ENCODE measurements around the gene RUFY3. TPM values are rescaled to one million over a fixed set of nuclear protein-coding genes. Genes with fewer than 3 reads are reported as not detected.

The RUFY3 gene
- total and polyA plus RNA-seq, 2 of the 13 experiments (the other 11 are each of a cell fraction or from before 2014, with no cell fraction given) = 17.9 to 25.3 TPM

DNA sequence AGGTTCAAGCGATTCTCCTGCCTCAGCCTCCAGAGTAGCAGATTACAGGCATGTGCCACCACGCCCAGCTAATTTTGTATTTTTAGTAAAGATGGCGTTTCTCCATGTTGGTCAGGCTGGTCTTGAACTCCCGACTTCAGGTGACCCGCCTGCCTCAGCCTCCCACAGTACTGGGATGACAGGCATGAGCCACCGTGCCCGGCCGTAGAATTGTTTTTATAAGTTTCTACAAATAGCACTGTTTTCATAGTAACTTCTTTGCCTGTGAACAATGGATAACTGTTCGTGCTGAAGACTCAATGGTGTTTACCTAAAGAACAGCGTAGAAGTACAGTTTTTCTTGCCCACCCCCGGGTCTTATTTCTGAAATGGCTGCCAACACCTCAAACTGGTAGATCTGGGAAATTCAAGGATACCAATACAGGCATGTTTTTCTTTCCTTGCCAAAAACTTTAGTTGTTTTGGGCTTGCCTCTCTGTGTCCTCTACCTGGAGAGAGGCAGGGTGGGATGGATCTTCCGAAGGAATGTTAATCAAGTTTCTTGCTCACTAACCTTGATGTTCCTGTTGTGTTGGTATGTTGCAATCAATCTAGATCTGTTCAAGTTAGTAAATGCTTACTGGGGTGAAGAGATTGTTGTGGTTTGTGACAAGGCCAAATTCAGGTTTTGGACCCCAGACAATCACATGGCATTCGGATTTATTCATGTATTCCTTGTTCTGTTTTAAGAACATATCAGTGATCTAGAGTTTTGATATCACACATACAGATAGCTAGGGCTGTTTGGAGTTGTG is 2.8 kb upstream of the RUFY3 start:
- TF ChIP-seq CEBPB (IDR thresholded peaks at IDR 0.05; ENCODE audit: borderline replicate concordance, low read depth, low read length) (peak; percentile 71), NCOA5 (CRISPR knock-in tag; IDR thresholded peaks at IDR 0.05) (no peak)
- ChIA-PET CTCF (ENCODE audit: low intra/inter-chr PET ratio, low total read pairs) (no interaction called here), POLR2A (interaction anchor here (1.2 kb wide), 1 partner anchor 12 kb away, joined by 3 read pairs; no protein-coding TSS in a partner anchor)
- intact Hi-C loops (cut with micrococcal nuclease; ENCODE audit: unreplicated experiment) = no loop called here
- Histone ChIP-seq H3K4me1 (ENCODE audit: insufficient read depth, low read length) (peaks cover 37% of the 10 kb centered on the region), H3K36me3 (replicated peaks in 1 of 2; ENCODE audit: control insufficient read depth in 1 of 2, insufficient read depth in 2 of 2, low read length in 2 of 2) (no peaks in the 10 kb centered on the region), H3K27ac (ENCODE audit: extremely low read length, insufficient read depth, low read length) (no peak overlapping the region), H3K9ac (ENCODE audit: insufficient read depth, low read depth, low read length) (no peak overlapping the region), H3K79me2 (ENCODE audit: insufficient read depth, low read length) (peaks cover 21% of the 10 kb centered on the region), H2AFZ (ENCODE audit: low read length) (no peak overlapping the region), H3K4me2 (ENCODE audit: low read depth, low read length) (no peak overlapping the region), H3K4me3 (replicated peaks in 1 of 3; ENCODE audit: insufficient read depth in 1 of 3, low read depth in 2 of 3, low read length in 3 of 3) (no peak overlapping the region), H4K20me1 (ENCODE audit: insufficient read depth, low read length) (no peaks in the 10 kb centered on the region), H3K27me3 (ENCODE audit: control insufficient read depth in 1 of 2, insufficient read depth in 2 of 2, low read length in 2 of 2) (no peaks in the 10 kb centered on the region), H3K9me3 (ENCODE audit: low read length) (no peaks in the 10 kb centered on the region)
- 95% methylated on average over 13 of the region's 13 CpGs for WGBS (ENCODE audit: low lambda C conversion rate)
- in situ Hi-C loops (cut with HindIII; ENCODE audit: extremely low pct_ligation_motif_present, low pct_unique_long_range_greater_than_20kb) = no loop called here
- FAIRE-seq (no peak), ATAC-seq (no peak), DNase-seq (ENCODE audit: low spot score) (no peak)
- BruUV-seq (replicated peaks) = no TSS peak

DNA sequence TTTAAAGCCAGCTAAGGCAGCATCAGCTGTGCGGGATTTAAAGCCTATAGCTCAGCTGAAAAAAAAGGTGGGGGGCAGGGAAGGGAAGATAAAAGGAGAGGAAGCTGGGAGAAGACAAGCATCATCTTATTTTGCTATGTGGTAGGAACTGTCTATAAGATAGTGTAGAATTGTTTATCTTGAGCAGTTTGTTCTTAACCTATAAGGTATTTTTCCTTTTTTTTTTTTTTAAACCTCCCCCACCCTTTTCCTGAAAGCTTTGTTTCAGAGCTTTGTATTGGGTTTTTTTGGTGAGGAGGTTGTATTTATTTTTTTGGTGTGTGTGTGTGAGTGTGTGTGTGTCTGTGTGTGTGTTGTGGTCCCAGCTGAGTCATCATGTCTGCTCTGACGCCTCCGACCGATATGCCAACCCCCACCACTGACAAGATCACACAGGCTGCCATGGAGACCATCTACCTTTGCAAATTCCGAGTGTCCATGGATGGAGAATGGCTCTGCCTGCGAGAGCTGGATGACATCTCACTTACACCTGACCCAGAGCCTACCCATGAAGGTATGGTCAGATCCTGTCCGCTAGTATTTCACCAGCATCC is 531 bp downstream of the RUFY3 start:
- intact Hi-C loops (cut with micrococcal nuclease; ENCODE audit: unreplicated experiment) = no loop called here
- POLR2A ChIA-PET = no interaction called here
- H3K4me3 ChIP-seq (replicated peaks in 1 of 3; ENCODE audit: insufficient read depth in 1 of 3, low read depth in 2 of 3, low read length in 3 of 3) = no peak overlapping the region
- no peak for TF ChIP-seq CAMTA2 (CRISPR knock-in tag; IDR thresholded peaks at IDR 0.05; ENCODE audit: borderline replicate concordance)
- TF ChIP-seq ZNF20 (CRISPR knock-in tag; IDR thresholded peaks at IDR 0.05) = no peak
- TF ChIP-seq, protein P1, sequence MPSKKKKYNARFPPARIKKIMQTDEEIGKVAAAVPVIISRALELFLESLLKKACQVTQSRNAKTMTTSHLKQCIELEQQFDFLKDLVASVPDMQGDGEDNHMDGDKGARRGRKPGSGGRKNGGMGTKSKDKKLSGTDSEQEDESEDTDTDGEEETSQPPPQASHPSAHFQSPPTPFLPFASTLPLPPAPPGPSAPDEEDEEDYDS (CRISPR knock-in tag; IDR thresholded peaks at IDR 0.05) = no peak
- no peak for TF ChIP-seq SMARCC2 (IDR thresholded peaks at IDR 0.05)
- no peak for TF ChIP-seq STAG1 (CRISPR knock-in tag; IDR thresholded peaks at IDR 0.05)
- no peak for TF ChIP-seq PTBP1 (IDR thresholded peaks at IDR 0.05; ENCODE audit: low read depth, low read length, poor library complexity, severe bottlenecking)
- TF ChIP-seq ONECUT2 (CRISPR knock-in tag; IDR thresholded peaks at IDR 0.05) = no peak
- no peak for TF ChIP-seq HNRNPL (IDR thresholded peaks at IDR 0.05; ENCODE audit: low read depth, low read length)
- TF ChIP-seq, protein P2, sequence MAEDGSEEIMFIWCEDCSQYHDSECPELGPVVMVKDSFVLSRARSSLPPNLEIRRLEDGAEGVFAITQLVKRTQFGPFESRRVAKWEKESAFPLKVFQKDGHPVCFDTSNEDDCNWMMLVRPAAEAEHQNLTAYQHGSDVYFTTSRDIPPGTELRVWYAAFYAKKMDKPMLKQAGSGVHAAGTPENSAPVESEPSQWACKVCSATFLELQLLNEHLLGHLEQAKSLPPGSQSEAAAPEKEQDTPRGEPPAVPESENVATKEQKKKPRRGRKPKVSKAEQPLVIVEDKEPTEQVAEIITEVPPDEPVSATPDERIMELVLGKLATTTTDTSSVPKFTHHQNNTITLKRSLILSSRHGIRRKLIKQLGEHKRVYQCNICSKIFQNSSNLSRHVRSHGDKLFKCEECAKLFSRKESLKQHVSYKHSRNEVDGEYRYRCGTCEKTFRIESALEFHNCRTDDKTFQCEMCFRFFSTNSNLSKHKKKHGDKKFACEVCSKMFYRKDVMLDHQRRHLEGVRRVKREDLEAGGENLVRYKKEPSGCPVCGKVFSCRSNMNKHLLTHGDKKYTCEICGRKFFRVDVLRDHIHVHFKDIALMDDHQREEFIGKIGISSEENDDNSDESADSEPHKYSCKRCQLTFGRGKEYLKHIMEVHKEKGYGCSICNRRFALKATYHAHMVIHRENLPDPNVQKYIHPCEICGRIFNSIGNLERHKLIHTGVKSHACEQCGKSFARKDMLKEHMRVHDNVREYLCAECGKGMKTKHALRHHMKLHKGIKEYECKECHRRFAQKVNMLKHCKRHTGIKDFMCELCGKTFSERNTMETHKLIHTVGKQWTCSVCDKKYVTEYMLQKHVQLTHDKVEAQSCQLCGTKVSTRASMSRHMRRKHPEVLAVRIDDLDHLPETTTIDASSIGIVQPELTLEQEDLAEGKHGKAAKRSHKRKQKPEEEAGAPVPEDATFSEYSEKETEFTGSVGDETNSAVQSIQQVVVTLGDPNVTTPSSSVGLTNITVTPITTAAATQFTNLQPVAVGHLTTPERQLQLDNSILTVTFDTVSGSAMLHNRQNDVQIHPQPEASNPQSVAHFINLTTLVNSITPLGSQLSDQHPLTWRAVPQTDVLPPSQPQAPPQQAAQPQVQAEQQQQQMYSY (CRISPR knock-in tag; IDR thresholded peaks at IDR 0.05) = no peak
- TF ChIP-seq NR1H2 (CRISPR knock-in tag; IDR thresholded peaks at IDR 0.05; ENCODE audit: borderline replicate concordance, low read depth) = no peak
- TF ChIP-seq PCBP2 (optimal IDR thresholded peaks at IDR 0.05; ENCODE audit: low read depth, low read length, poor library complexity, severe bottlenecking) = no peak

More for the DNA sequence above, 531 bp downstream of the RUFY3 start:
- WGBS (ENCODE audit: low lambda C conversion rate) = 94% methylated on average over 7 of the region's 7 CpGs
- no peaks in the 10 kb centered on the region for H3K9me3 ChIP-seq (ENCODE audit: low read length)
- no peak for DNase-seq (ENCODE audit: low spot score)
- BruUV-seq (replicated peaks) = no TSS peak
- FAIRE-seq = no peak
- H4K20me1 ChIP-seq (ENCODE audit: insufficient read depth, low read length) = no peaks in the 10 kb centered on the region
- no peaks in the 10 kb centered on the region for H3K36me3 ChIP-seq (replicated peaks in 1 of 2; ENCODE audit: control insufficient read depth in 1 of 2, insufficient read depth in 2 of 2, low read length in 2 of 2)
- peaks cover 7% of the 10 kb centered on the region for H3K79me2 ChIP-seq (ENCODE audit: insufficient read depth, low read length)
- H3K27ac ChIP-seq (ENCODE audit: extremely low read length, insufficient read depth, low read length) = no peak overlapping the region
- H3K9ac ChIP-seq (ENCODE audit: insufficient read depth, low read depth, low read length) = no peak overlapping the region
- peaks cover 20% of the 10 kb centered on the region for H3K4me1 ChIP-seq (ENCODE audit: insufficient read depth, low read length)
- no peak overlapping the region for H2AFZ ChIP-seq (ENCODE audit: low read length)
- no peak for ATAC-seq
- no peaks in the 10 kb centered on the region for H3K27me3 ChIP-seq (ENCODE audit: control insufficient read depth in 1 of 2, insufficient read depth in 2 of 2, low read length in 2 of 2)
- CTCF ChIA-PET (ENCODE audit: low intra/inter-chr PET ratio, low total read pairs) = no interaction called here
- no peak overlapping the region for H3K4me2 ChIP-seq (ENCODE audit: low read depth, low read length)
- in situ Hi-C loops (cut with HindIII; ENCODE audit: extremely low pct_ligation_motif_present, low pct_unique_long_range_greater_than_20kb) = no loop called here
